Naive thymus-derived CD8-positive, alpha-beta T cell (primary cell): Measurements from ENCODE around the gene ACSM4. TPM values are rescaled to one million over a fixed set of nuclear protein-coding genes. Genes with fewer than 3 reads are reported as not detected.
"Not testable (repeated sequence)": the region's sequence is repeated elsewhere in the genome, so short reads cannot be mapped to it uniquely, and the experiment has no call there.

ENCODE experiments used
- ATAC-seq, 2 donors: fragments of 150-1000 bp; cut with Tn5 transposase in 1 of 2; sonication (Bioruptor Pico), chemical (Tn5 transposase) in 1 of 2; 1 replicate in 1 of 2; 2 replicates in 1 of 2; pipeline ENCODE4 v1.10.0; 2021; ENCODE audit warnings: mild to moderate bottlenecking in 2 of 2, moderate library complexity in 2 of 2
- POLR2A ChIA-PET: fragments of 350-600 bp; sonication (Branson Sonifier 250); formaldehyde crosslinking; loops from one replicate; lab custom pipeline; 2021; ENCODE audit warnings: antibody characterized with exemption; lab: Charles Lee
- DNase-seq, 10 donors: peaks; one replicate each; pipeline versions ENCODE4 v3.0.0 to v3.0.0-alpha.2; 2020 to 2022
- H3K27ac Mint-ChIP-seq, 10 donors: one replicate each; pipeline ENCODE4 v1.8.0; 2020 to 2022; ENCODE audit warnings: mild to moderate bottlenecking in 10 of 10, mixed read lengths in 10 of 10, moderate library complexity in 4 of 10, inconsistent platforms in 1 of 10
- H3K27me3 Mint-ChIP-seq, 5 donors: one replicate each; pipeline ENCODE4 v1.8.0; 2021 to 2022; ENCODE audit warnings: mixed read lengths in 5 of 5
- H3K36me3 Mint-ChIP-seq, 3 donors: one replicate each; pipeline ENCODE4 v1.8.0; 2020 to 2022; ENCODE audit warnings: mixed read lengths in 3 of 3, mild to moderate bottlenecking in 2 of 3, inconsistent platforms in 1 of 3
- H3K4me1 Mint-ChIP-seq, 4 donors: one replicate each; pipeline ENCODE4 v1.8.0; 2021 to 2022; ENCODE audit warnings: mixed read lengths in 4 of 4
- H3K4me3 Mint-ChIP-seq, 10 donors: one replicate each; pipeline ENCODE4 v1.8.0; 2020 to 2022; ENCODE audit warnings: mild to moderate bottlenecking in 10 of 10, mixed read lengths in 10 of 10, moderate library complexity in 6 of 10, inconsistent platforms in 1 of 10
- H3K9me3 Mint-ChIP-seq, 9 donors: one replicate each; pipeline ENCODE4 v1.8.0; 2020 to 2022; ENCODE audit warnings: mixed read lengths in 9 of 9, mild to moderate bottlenecking in 3 of 9, inconsistent platforms in 1 of 9, moderate library complexity in 1 of 9
- polyA plus RNA-seq, 3 donors: library from polyadenylated mRNA; unstranded; fragments of 300-500 nt; fragmentation: Illumina TruSeq; gene quantifications; one replicate each; pipeline ENCODE4 v1.2.3, GENCODE V29; 2021
- total RNA-seq, 8 experiments: library from RNA in 2 of 8; stranded (reverse) in 2 of 8; gene quantifications; one replicate each; pipeline ENCODE4 v1.2.3 and lab custom pipeline; 2021 to 2026

Gene ACSM4
- total and polyA plus RNA-seq, 5 experiments from 2014 or later = not detected

DNA sequence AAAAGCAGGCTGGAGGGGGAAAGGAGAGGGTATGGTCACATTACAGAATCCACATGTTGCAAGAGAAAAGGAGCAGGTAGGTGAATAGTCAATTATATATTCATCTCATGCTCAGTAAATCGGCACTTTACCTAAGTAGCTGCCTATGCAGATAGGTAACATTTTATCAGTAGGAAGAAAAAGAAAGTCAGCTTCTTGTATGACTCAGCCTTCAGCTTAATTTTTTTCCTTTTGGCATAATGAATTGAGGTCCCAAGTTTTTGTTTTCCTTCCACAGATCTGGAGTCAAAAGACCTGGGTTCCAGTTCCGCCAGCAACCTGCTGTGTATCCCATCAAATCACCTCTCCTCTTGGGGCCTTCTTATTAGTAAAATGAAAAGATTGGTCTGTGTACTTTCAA lies 6.0 kb upstream of the ACSM4 start:
- DNase-seq = no peak
- Mint-ChIP-seq H3K36me3 (no peaks in the 10 kb centered on the region), H3K9me3 (no peaks in the 10 kb centered on the region), H3K4me3 (no peak overlapping the region), H3K27ac (no peak overlapping the region), H3K4me1 (no peaks in the 10 kb centered on the region), H3K27me3 (peaks cover 5 to 13% (median 7%) of the 10 kb centered on the region in 5 donors)
- no peak for ATAC-seq
- POLR2A ChIA-PET = no interaction called here

GRCh38 chr12:7302266-7302986 lies 1.4 kb upstream of the ACSM4 start:
- POLR2A ChIA-PET = no interaction called here
- Mint-ChIP-seq H3K27ac (no peak overlapping the region), H3K27me3 (peaks cover 7 to 18% (median 12%) of the 10 kb centered on the region in 5 donors), H3K36me3 (no peaks in the 10 kb centered on the region), H3K4me1 (no peaks in the 10 kb centered on the region), H3K4me3 (no peak overlapping the region), H3K9me3 (no peaks in the 10 kb centered on the region)
- DNase-seq (no peak), ATAC-seq (no peak)

GRCh38 chr12:7303230-7303629 lies 642 bp upstream of the ACSM4 start:
- DNase-seq = no peak
- POLR2A ChIA-PET = no interaction called here
- H3K27ac Mint-ChIP-seq = no peak overlapping the region
- no peak overlapping the region for H3K4me3 Mint-ChIP-seq
- H3K36me3 Mint-ChIP-seq = no peaks in the 10 kb centered on the region
- no peak for ATAC-seq
- no peaks in the 10 kb centered on the region for H3K9me3 Mint-ChIP-seq
- H3K27me3 Mint-ChIP-seq = peaks cover 7 to 18% (median 12%) of the 10 kb centered on the region in 5 donors
- H3K4me1 Mint-ChIP-seq = no peaks in the 10 kb centered on the region

DNA sequence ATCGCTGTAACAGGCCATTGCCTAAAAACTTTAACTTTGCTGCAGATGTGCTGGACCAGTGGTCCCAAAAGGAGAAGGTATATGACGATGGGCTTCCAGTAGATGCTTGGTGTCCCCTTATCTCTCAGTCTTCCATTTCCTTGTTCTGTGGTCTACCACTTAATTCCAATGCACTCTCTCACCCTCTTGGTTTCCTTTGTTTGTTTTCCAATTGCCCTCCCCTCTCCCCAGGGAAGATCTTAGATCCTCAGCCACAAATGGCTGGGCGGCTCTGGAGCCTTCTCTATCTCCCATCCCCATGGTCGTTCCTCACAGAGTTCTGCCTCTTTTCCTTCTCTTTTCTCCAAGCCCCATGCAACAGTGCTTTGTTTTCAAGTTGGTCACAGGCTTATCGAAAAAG lies 584 bp downstream of the ACSM4 start:
- no peaks in the 10 kb centered on the region for H3K9me3 Mint-ChIP-seq
- no peaks in the 10 kb centered on the region for H3K36me3 Mint-ChIP-seq
- H3K27me3 Mint-ChIP-seq = peaks cover 4 to 18% (median 6%) of the 10 kb centered on the region in 5 donors
- H3K4me3 Mint-ChIP-seq = no peak overlapping the region
- ATAC-seq = no peak
- no peak overlapping the region for H3K27ac Mint-ChIP-seq
- DNase-seq = no peak
- no peaks in the 10 kb centered on the region for H3K4me1 Mint-ChIP-seq
- POLR2A ChIA-PET = no interaction called here

DNA sequence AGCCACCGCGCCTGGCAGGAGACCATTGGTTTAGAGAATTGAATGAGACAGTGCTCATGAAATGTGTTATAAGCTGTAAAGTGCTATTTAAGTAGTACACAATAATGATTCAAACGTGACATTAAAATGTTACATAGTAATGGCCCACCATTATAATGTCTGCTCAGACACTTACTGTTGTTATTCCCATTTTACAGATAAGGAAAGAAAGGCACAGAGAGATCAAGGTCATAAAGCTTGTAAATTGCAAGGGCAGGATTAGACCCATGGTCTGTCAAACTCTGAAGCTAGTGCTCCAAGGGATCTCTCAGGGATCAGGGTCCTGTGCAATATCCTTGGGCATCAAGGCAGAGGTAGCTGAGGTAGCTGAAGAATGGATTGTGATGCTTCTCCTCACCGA lies 6.2 kb downstream of the ACSM4 start:
- Mint-ChIP-seq H3K9me3 (no peaks in the 10 kb centered on the region), H3K36me3 (no peaks in the 10 kb centered on the region), H3K27ac (no peak overlapping the region), H3K4me1 (no peaks in the 10 kb centered on the region), H3K27me3 (peaks cover 0 to 7% (median 3%) of the 10 kb centered on the region in 5 donors), H3K4me3 (no peak overlapping the region)
- no peak for ATAC-seq
- DNase-seq = no peak
- POLR2A ChIA-PET = no interaction called here

DNA sequence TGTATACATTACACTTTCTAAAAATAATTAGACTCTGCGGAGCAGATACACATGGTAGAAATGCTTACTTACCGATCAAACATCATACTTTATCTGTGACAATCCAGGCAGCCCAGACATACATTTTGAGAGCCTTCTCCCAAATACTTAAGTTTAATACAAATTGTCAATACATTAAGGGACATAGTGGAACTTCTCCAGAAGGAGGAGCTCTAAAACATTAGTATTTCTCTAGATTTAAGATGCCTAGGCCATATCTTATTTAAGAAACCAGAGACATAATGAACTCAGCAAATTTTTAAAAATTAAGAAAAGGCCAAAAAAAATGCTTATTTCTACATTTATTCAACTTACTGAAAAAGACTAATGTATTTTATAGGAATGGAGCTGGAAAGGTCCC lies 16.1 kb downstream of the ACSM4 start:
- H3K4me1 Mint-ChIP-seq = no peaks in the 10 kb centered on the region
- no peak for DNase-seq
- no peak overlapping the region for H3K4me3 Mint-ChIP-seq
- no peaks in the 10 kb centered on the region for H3K9me3 Mint-ChIP-seq
- ATAC-seq = no peak
- no peaks in the 10 kb centered on the region for H3K36me3 Mint-ChIP-seq
- no peak overlapping the region for H3K27ac Mint-ChIP-seq
- H3K27me3 Mint-ChIP-seq = peaks cover 0 to 2% (median 0%) of the 10 kb centered on the region in 5 donors
- POLR2A ChIA-PET = no interaction called here

DNA sequence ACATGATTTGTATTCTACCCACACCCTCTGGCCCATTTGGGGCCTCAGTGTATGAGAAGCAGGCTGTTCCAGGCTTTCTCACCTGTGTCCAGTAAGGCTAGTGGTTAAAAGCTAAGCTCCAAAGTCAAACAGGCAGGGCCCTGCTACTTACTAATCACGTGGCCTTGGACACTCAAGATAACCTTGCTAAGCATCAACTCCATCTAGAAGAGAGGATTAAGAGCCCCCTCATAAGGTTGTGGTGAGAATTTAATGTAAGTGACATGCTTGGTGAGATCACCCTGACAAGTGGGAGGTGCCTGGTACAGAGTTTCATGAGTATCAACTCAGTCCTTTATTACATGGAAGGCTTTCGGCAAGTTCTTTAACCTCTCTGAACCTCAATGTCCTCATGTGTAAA lies 17.8 kb downstream of the ACSM4 start:
- Mint-ChIP-seq H3K9me3 (no peaks in the 10 kb centered on the region), H3K4me1 (no peaks in the 10 kb centered on the region), H3K4me3 (no peak overlapping the region), H3K27me3 (peaks cover 0 to 2% (median 0%) of the 10 kb centered on the region in 5 donors), H3K27ac (no peak overlapping the region), H3K36me3 (no peaks in the 10 kb centered on the region)
- DNase-seq (no peak), ATAC-seq (no peak)
- POLR2A ChIA-PET = no interaction called here

GRCh38 chr12:7322599-7322998 lies 18.7 kb downstream of the ACSM4 start:
- H3K4me1 Mint-ChIP-seq = no peaks in the 10 kb centered on the region
- H3K9me3 Mint-ChIP-seq = no peaks in the 10 kb centered on the region
- no peak overlapping the region for H3K27ac Mint-ChIP-seq
- H3K36me3 Mint-ChIP-seq = no peaks in the 10 kb centered on the region
- ATAC-seq (no peak), DNase-seq (no peak)
- POLR2A ChIA-PET = no interaction called here
- no peak overlapping the region for H3K4me3 Mint-ChIP-seq
- H3K27me3 Mint-ChIP-seq = peaks cover 0 to 7% (median 2%) of the 10 kb centered on the region in 5 donors

DNA sequence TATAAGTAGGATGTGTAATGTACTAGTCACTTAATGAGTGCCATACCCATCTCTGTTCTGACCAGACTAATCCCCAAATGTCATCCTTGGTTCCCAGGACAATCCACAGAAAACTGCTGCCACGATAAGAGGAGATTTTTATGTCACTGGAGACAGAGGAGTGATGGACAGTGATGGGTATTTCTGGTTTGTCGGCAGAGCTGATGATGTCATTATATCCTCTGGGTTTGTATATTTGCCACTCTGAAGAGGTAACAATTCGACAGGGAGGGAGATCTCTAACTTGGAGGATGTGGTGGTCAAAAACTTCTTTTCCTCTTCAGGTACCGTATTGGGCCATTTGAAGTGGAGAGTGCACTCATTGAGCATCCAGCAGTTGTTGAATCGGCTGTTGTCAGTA lies 20.3 kb downstream of the ACSM4 start:
- no peak for DNase-seq
- no peaks in the 10 kb centered on the region for H3K4me1 Mint-ChIP-seq
- ATAC-seq = no peak
- no peaks in the 10 kb centered on the region for H3K9me3 Mint-ChIP-seq
- H3K36me3 Mint-ChIP-seq = no peaks in the 10 kb centered on the region
- POLR2A ChIA-PET = no interaction called here
- H3K27ac Mint-ChIP-seq = no peak overlapping the region
- no peak overlapping the region for H3K4me3 Mint-ChIP-seq
- peaks cover 0 to 13% (median 3%) of the 10 kb centered on the region in 5 donors for H3K27me3 Mint-ChIP-seq

- H3K27me3 Mint-ChIP-seq = peaks cover 0 to 23% (median 3%) of the 10 kb centered on the region in 5 donors
- peaks cover 0 to 4% (median 1%) of the 10 kb centered on the region in 4 donors for H3K4me1 Mint-ChIP-seq
- peaks cover 0 to 7% (median 0%) of the 10 kb centered on the region in 3 donors for H3K36me3 Mint-ChIP-seq
- DNase-seq (no peak), ATAC-seq (no peak)
- POLR2A ChIA-PET = no interaction called here
- H3K4me3 Mint-ChIP-seq = no peak overlapping the region
- peaks cover 0 to 14% (median 7%) of the 10 kb centered on the region in 9 donors for H3K9me3 Mint-ChIP-seq
- H3K27ac Mint-ChIP-seq = no peak overlapping the region
Measured at GRCh38 chr12:7327918-7328317, 24.0 kb downstream of the ACSM4 start.

- H3K27me3 Mint-ChIP-seq, POLR2A ChIA-PET, H3K4me3 Mint-ChIP-seq, ATAC-seq, DNase-seq, H3K36me3 Mint-ChIP-seq: not testable (repeated sequence)
- H3K4me1 Mint-ChIP-seq = peaks cover 0 to 14% (median 5%) of the 10 kb centered on the region in 4 donors
- peaks cover 0 to 20% (median 5%) of the 10 kb centered on the region in 9 donors for H3K9me3 Mint-ChIP-seq
- peak overlapping the region in 1 of 10 donors; percentile 37 for H3K27ac Mint-ChIP-seq
Measured at GRCh38 chr12:7337790-7338189, 33.9 kb downstream of the ACSM4 start.

- Mint-ChIP-seq H3K27ac (peak overlapping the region in 2 of 10 donors; percentile 4 to 17), H3K36me3 (peaks cover 2 to 13% (median 11%) of the 10 kb centered on the region in 3 donors), H3K27me3 (no peaks in the 10 kb centered on the region), H3K4me3 (no peak overlapping the region), H3K4me1 (peaks cover 0 to 14% (median 5%) of the 10 kb centered on the region in 4 donors), H3K9me3 (peaks cover 0 to 23% (median 17%) of the 10 kb centered on the region in 9 donors)
- peak in 1 of 2 donors; percentile 38 for ATAC-seq
- POLR2A ChIA-PET = no interaction called here
- DNase-seq = peak in 1 of 10 donors; percentile 9
Measured at GRCh38 chr12:7339675-7340074, 35.8 kb downstream of the ACSM4 start.

GRCh38 chr12:7344833-7345606 lies 41.1 kb downstream of the ACSM4 start:
- Mint-ChIP-seq H3K4me3 (no peak overlapping the region), H3K9me3 (peaks cover 0 to 30% (median 23%) of the 10 kb centered on the region in 9 donors), H3K27ac (peak overlapping the region in 1 of 10 donors; percentile 18), H3K4me1 (peaks cover 7 to 16% (median 8%) of the 10 kb centered on the region in 4 donors), H3K36me3 (peaks cover 2 to 23% (median 18%) of the 10 kb centered on the region in 3 donors), H3K27me3 (no peaks in the 10 kb centered on the region)
- no peak for ATAC-seq
- DNase-seq = no peak
- POLR2A ChIA-PET = no interaction called here
